Cortex of kidney (tissue), 1 donor: ENCODE measurements around the gene JAKMIP1.
"Not testable (repeated sequence)": the region's sequence is repeated elsewhere in the genome, so short reads cannot be mapped to it uniquely, and the experiment has no call there.

Experiments used
- DNase-seq: peaks from one replicate; lab custom pipeline; 2025; lab: John Stamatoyannopoulos, UW

JAKMIP1 gene

DNA sequence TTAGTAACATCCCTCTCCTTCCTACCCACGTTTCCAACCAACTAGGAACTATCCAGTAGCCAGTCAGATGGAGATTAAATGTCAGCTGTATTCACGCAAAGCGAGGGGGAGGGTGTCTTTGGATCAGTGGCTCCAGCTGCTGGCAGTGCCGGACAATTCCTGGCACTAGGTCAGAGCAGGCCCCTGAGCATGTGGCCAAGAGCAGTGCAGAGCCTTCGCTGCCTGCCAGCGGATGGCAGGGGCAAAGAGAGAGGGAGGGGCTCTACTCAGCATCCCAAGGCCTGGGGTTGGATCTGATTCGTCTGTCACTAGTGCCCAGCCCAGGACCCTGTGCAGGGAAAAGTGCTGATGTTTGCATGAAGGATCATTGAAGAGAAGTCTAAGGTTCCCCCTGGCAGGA, 28.7 kb upstream of the JAKMIP1 start:
- DNase-seq: no peak

GRCh38 chr4:6228158-6229067, 28.1 kb upstream of the JAKMIP1 start:
- DNase-seq: no peak

- DNase-seq: no peak
Measured at GRCh38 chr4:6227412-6228157, 27.2 kb upstream of the JAKMIP1 start.

GRCh38 chr4:6226506-6226905, 26.2 kb upstream of the JAKMIP1 start:
- DNase-seq: no peak

- DNase-seq: no peak
Measured at GRCh38 chr4:6225469-6225868, 25.1 kb upstream of the JAKMIP1 start.

DNA sequence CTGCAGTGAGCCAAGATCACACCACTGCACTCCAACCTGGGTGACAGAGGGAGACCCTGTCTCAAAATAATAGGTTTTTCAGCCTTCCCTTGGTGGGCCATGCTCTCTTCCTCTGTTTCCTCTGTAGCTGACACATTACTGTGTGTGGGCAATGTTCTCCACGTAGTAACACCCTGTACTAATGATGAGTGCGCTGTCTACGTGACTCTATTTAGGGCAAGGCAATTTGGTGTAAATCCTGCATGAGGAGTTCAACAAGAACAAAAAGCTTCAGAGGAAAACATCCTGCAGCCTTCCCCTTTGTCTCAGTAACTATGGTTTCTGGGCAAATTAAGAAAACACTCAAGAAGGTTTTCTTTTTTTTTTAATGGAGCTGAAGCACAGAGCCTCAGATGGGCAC, 24.4 kb upstream of the JAKMIP1 start:
- DNase-seq: no peak

GRCh38 chr4:6222761-6223292, 22.5 kb upstream of the JAKMIP1 start:
- no peak for DNase-seq

GRCh38 chr4:6221851-6222760, 21.8 kb upstream of the JAKMIP1 start:
- no peak for DNase-seq

DNA sequence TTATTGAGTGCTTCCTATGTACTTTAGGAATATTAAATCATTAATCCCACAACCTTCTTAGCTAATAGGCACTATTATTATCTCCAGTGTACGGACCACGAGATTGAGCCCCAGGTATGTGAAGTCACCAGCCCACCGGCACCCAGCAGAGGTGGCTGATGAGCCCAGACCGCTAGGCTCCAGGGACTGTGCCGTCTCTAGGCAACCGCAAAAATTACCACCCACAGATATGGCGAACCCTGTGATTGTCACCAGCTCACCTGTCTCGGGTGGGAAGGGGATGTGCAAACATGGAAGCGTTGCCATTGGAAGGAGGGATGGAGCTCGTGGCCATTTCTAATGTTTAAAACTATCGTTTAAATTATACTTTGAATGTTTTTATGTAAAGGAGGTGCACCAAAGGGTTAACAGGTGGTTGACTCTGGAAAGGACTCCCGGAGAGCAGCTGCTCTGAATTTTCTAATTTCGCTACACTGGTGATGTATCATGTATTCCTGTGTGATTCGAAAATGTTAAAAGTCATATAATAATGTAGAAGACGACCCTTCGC, 21.0 kb upstream of the JAKMIP1 start:
- DNase-seq: no peak

DNA sequence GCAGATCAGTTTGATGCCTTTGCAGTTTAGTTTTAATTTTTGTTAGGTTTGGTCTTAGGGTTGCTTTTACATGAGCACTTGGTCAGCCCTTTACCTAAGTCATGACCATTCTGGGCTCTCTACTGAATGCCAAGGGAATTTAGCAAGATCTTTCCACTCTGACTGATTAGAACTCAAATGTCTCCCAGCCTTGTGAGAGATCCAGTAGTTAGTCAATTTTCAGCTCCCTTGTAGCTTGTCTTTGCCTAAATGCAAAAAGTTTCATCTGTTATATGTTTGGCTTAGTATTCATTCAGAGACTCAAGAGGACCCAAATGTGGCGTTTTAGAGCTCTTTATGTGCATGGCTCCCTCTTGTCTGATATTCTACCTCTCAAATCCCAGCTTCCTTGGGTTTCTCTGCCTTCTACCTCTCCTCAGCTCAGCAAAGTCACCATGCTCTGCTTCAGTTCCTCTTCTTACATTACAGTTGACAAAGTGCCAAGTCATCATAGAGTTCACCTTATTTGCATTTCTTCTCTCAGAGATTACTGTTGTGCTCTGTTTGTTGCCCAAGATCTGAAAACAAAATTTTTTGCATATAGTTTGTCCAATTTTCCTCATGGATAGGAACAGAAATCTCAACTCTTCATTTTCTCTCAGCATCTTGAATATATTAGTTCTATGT, 17.5 kb upstream of the JAKMIP1 start:
- DNase-seq: no peak

DNA sequence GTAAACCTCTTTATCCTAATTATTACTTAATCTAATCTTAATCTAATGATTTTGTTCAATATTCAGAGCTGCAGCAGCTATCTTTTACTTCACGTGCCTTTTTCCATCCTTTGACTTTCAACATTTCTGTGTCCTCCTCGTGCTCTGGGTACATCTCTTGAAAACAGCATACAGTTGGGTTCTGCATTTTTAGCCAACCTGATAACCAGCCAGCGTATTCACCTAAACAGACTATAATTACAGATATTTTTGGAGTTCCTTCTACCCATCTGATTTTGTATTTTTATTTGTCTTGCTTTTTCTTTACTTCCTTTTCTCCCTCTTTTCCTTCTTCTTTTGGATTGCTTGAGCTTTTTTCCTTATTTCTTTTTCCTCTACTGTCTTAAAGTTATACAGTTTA, 16.2 kb upstream of the JAKMIP1 start:
- no peak for DNase-seq

DNA sequence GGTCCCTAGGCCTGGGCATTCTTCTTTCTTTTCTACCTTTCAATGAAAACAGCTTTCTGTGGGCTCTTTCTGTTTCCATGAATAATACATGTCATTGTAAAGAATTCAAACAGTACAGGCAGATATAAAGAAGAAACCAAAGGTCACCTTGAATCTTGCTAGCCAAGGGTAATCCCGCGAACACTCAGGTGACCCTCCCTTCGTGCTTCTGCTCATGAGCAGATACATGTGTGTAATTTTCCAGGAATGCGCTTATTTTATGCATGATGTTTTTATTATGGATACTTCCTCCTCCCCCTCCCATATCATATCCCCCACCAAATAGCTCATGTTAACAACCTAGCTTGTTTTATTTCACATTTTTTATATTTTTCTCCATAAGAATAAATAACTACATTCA, 9.6 kb upstream of the JAKMIP1 start:
- no peak for DNase-seq

- DNase-seq: not testable (repeated sequence)
Measured at GRCh38 chr4:6209291-6209690, 8.9 kb upstream of the JAKMIP1 start.

DNA sequence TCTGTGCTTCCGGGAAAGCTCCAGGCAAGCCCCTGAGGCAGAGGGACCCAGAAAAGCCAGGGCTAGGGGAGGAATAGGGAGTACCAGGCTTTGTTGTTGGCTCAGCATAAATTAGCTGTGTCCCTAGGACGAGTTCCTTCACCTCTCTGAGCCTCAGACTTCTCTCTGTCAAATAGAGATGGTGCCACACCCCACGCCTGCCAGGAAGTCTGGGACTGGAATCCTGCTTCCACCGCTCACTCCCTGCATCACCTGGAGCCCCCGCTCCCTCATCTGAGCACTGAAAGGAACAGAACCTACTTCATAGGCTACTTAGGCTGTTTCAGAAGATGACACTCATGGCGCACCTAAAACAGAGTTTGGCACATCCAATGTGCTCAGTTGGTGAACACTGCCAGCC, 8.1 kb upstream of the JAKMIP1 start:
- DNase-seq: no peak

DNA sequence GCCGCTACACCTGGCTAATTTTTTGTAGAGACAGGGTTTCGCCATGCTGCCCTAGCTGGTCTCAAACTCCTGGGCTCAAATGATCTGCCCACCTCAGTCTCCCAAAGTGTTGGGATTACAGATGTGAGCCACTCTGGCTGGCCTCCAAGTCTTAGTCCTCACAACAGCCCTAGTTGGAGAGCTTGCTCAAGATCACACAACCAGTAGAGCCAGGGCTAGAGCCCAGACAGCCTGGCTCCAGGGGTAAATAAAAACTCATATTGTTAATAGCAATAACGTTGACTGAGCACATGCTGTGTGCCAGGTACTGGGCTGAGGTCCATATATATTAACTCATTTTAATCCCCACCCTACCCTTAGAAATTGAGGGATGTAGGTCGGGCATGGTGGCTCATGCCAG, 7.3 kb upstream of the JAKMIP1 start:
- no peak for DNase-seq

DNA sequence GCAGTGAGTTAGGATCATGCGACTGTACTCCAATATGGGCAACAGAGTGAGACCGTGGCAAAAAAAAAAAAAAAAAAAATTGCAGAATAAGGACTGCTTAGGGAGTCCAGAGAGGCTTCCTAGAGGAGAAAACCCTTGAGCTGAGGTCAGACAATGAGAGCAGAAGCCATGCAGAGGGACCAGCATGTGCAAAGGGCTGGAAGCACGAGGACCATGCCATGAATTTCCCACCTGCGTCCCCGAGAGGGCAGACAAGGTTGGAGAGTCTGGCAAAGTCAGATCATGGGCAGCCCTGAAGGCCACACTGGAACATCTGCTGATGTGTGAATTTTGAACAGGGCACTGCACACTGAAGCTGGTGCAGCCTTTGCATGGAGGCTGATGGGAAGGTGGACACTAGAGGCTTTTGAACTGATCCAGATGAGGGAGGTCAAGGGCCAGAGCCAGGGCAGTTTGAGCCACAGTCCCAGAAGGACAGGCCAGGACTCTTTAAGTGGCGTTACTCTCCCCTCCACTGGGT, 6.5 kb upstream of the JAKMIP1 start:
- DNase-seq: no peak

DNA sequence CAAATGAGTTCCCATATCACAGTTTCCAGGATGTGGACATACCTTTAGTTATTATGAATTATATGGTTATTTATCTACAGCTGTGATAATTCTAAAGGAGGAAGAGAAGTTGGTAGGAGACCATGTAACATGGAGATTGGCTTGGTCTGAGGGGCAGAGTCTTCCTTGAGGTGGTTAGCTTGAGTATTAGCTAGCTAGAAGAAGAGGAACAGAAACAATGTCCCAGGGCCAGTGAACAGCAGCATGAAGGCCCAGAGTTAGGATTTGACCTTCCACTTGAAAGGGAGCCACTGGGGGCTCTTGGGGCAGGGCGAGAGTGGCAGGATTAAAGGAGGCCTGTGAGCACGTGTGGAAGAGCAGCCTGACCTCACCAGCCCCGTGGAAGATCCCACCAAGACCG, 5.6 kb upstream of the JAKMIP1 start:
- no peak for DNase-seq

DNA sequence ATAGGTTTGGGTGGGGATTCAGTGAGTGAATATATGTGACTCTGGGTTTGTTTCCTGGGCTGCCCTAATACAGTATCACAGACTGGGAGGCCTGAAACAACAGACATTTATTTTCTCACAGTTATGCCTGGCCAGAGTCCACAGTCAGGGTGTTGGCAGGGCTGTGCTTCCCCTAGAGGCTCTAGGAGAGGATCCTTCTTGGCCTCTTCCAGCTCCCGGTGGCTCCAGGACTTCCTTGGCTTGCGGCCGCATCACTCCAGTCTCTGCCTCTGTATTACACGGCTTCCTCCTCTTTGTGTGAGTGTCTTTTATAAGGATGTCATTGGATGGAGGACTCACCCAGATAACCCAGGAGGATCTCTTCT, 5.2 kb upstream of the JAKMIP1 start:
- no peak for DNase-seq

- DNase-seq: no peak
Measured at GRCh38 chr4:6204871-6205566, 4.7 kb upstream of the JAKMIP1 start.

GRCh38 chr4:6204098-6204497, 3.7 kb upstream of the JAKMIP1 start:
- DNase-seq: no peak
